Activated naive CD8-positive, alpha-beta T cell treated with anti-CD3 and anti-CD28 coated beads, Interleukin-2, amount 50 U/mL, for 24 hours (primary cell): ENCODE data around the gene RAB27A.

Experiments
- ATAC-seq: fragments of 150-1000 bp; cut with Tn5 transposase; one replicate; pipeline ENCODE4 v1.10.0; 2021
- DNase-seq: peaks from one replicate; pipeline ENCODE4 v3.0.0; 2021
- H3K27ac Mint-ChIP-seq: one replicate; pipeline ENCODE4 v1.8.0; 2021; ENCODE audit warnings: mild to moderate bottlenecking, mixed read lengths
- H3K27me3 Mint-ChIP-seq: one replicate; pipeline ENCODE4 v1.8.0; 2021; ENCODE audit warnings: mixed read lengths
- H3K36me3 Mint-ChIP-seq: one replicate; pipeline ENCODE4 v1.8.0; 2021; ENCODE audit warnings: low read depth, mixed read lengths
- H3K4me1 Mint-ChIP-seq: one replicate; pipeline ENCODE4 v1.8.0; 2021; ENCODE audit warnings: mixed read lengths
- H3K4me3 Mint-ChIP-seq: one replicate; pipeline ENCODE4 v1.8.0; 2021; ENCODE audit warnings: mild to moderate bottlenecking, moderate library complexity, mixed read lengths
- H3K9me3 Mint-ChIP-seq: one replicate; pipeline ENCODE4 v1.8.0; 2021; ENCODE audit warnings: mixed read lengths

RAB27A gene

DNA sequence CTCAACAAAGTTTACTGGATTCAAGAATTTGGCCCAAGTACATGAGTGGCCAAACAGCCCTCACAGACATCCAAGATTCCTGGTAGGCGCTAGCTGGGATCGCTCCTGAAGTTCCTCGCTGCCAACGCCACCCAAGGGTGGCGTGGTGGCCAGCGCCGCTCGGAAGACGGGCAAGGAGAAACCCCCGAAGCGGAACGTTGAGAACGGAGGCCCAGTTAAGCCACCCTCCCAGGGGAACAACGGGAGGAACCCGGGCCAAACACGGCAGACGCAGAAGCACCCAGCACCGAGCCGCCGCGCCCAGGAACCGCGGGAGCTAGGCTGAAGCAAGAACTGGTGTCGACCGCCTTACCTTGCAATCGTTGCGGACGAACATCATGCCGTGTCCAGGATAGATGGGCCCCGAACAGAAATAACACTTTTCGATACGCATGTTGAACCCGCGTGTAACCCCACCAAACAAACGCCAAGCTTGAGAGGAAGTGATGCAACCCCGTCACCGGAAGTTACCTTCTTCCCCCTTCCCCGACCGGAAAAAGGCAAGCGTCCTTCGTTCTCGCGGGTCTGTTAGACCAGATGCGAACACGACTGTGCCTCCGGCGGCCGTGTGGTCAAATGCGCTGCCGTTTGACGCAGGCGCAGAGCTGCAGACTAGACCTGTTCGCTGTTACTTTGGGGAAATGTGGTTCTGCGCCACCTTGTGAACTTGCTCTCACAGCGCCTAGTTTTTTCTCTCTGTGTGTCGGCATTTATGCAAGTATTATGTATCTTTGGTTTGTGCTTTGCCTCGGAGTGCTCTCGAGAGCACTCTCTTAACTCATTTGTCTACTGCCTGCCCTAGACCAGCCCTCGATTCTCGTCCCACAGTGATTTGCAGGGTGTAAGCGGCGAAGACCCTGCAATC is 92.9 kb downstream of the RAB27A start, which contains the start of gene RSL24D1:
RSL24D1 (minus strand) TSS at position 484 of the 904 bp plus-strand sequence; CDS start at position 433, 51 bp downstream.
- H3K4me1 Mint-ChIP-seq = peaks cover 24% of the 10 kb centered on the region

DNA sequence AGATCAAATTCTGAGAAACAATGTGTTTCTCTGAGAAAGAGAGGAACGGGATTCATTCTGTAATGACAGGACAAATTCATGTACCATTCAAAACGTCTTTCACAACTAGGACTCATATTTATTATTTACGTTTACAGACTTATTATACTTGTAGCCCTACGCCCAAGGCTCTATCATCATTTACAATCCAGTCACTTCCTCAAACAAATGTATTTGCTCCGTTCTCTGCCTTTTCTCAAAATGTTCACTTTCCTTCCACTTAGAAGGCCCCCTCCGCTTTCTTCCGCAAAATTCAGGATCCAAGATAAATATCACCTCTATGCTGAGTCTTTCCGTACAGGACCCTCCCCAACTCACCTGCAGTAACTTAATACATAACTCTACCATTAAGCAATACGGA is 93.6 kb downstream of the RAB27A start:
- H3K27me3 Mint-ChIP-seq = no peaks in the 10 kb centered on the region
- no peak overlapping the region for H3K27ac Mint-ChIP-seq
- H3K36me3 Mint-ChIP-seq = peaks cover 27% of the 10 kb centered on the region
- H3K4me3 Mint-ChIP-seq = no peak overlapping the region
- peaks cover 29% of the 10 kb centered on the region for H3K4me1 Mint-ChIP-seq
- DNase-seq (no peak), ATAC-seq (no peak)
- no peaks in the 10 kb centered on the region for H3K9me3 Mint-ChIP-seq

More for the DNA sequence above, 92.9 kb downstream of the RAB27A start, which contains the start of gene RSL24D1:
- Mint-ChIP-seq H3K27me3 (no peaks in the 10 kb centered on the region), H3K27ac (no peak within 1 kb of the TSS), H3K4me3 (no peak within 1 kb of the TSS), H3K9me3 (no peaks in the 10 kb centered on the region), H3K36me3 (peaks cover 21% of the 10 kb centered on the region)
- ATAC-seq (peak; percentile 98), DNase-seq (peak; percentile 92)

DNA sequence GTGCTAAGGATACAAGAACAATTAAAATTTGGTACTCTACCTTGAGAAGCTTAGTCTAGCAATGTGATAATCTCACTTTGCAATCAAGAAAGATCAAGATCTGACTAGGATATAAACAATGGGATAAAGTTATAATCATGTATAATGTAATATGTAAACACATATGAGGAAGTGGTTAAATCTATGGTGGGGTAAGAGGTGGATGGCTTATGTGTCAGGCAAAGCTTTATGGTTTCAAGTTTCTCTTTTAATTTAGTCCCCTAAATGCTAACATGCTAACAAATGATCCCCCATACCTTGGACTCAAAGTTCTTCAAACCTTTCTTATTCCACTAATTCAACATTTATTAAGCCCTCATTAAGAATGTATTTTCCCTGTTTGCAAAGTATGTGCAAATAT is 95.4 kb downstream of the RAB27A start:
- Mint-ChIP-seq H3K36me3 (peaks cover 38% of the 10 kb centered on the region), H3K27ac (no peak overlapping the region), H3K4me3 (no peak overlapping the region), H3K9me3 (no peaks in the 10 kb centered on the region), H3K27me3 (no peaks in the 10 kb centered on the region), H3K4me1 (peaks cover 38% of the 10 kb centered on the region)
- ATAC-seq = no peak
- no peak for DNase-seq

DNA sequence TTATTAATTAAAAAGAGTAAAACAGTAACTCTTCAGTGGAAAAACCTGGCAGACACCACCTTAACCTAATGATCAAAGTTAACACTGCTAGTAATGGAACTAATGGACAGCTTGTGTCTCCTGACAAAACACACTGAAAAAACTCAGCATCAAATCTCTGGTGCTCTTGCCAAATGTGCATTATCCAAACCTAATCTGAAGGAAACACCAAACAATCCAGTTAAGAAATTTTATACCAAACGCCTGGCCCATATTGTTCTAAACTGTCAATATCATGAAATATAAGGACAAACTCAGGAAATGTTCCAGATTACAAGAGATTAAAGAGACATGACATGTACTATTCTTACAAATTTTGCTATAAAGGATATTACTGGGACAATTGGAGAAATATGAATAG is 103.3 kb downstream of the RAB27A start:
- no peak overlapping the region for H3K4me3 Mint-ChIP-seq
- ATAC-seq = no peak
- no peaks in the 10 kb centered on the region for H3K9me3 Mint-ChIP-seq
- H3K27me3 Mint-ChIP-seq = no peaks in the 10 kb centered on the region
- peaks cover 77% of the 10 kb centered on the region for H3K36me3 Mint-ChIP-seq
- no peak for DNase-seq
- H3K4me1 Mint-ChIP-seq = peaks cover 35% of the 10 kb centered on the region
- H3K27ac Mint-ChIP-seq = peak overlapping the region; percentile 50

DNA sequence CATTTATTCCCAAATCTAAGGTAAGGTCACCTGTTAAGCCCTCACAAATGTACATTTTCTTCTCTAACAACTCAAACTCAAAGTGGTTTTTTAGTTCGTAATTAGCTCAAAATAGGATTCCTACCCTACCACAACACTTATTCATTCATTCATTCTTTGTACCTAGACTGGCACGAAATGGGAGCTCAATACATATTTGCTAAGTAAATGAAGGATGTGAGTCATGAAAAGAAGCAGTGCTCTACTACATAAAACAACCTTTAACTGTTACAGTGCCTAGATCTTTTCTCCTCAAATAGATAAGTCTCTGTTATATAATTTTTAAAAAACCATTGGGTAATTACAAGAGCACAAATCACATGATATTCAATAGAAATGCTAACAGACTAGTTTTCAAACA is 105.9 kb downstream of the RAB27A start:
- peak overlapping the region; percentile 56 for H3K27ac Mint-ChIP-seq

DNA sequence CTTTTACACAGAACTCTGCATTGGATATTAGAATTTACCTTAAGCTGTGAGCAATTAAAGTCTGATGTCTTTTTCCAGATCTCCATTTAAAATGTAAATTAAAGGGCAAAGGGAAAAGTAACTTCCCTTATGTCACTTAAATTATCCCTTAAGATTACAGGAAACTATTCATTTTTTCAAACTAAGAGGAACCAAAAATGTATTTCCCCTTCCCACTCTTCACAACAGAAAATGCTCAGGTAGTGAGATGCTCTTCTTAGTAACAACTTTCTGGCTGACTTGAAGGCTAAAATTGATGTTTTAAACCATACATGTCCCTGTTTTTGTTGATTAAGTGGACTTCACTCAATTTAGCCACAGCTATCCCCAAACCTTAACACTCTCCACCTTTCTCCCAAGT is 110.5 kb downstream of the RAB27A start:
- Mint-ChIP-seq H3K4me1 (no peaks in the 10 kb centered on the region), H3K27ac (no peak overlapping the region), H3K9me3 (no peaks in the 10 kb centered on the region), H3K4me3 (no peak overlapping the region), H3K27me3 (no peaks in the 10 kb centered on the region), H3K36me3 (peaks cover 55% of the 10 kb centered on the region)
- ATAC-seq (no peak), DNase-seq (no peak)

More for the DNA sequence above, 105.9 kb downstream of the RAB27A start:
- H3K4me1 Mint-ChIP-seq = peaks cover 20% of the 10 kb centered on the region
- no peaks in the 10 kb centered on the region for H3K27me3 Mint-ChIP-seq
- DNase-seq (no peak), ATAC-seq (no peak)
- no peak overlapping the region for H3K4me3 Mint-ChIP-seq
- H3K36me3 Mint-ChIP-seq = peaks cover 70% of the 10 kb centered on the region
- no peaks in the 10 kb centered on the region for H3K9me3 Mint-ChIP-seq

DNA sequence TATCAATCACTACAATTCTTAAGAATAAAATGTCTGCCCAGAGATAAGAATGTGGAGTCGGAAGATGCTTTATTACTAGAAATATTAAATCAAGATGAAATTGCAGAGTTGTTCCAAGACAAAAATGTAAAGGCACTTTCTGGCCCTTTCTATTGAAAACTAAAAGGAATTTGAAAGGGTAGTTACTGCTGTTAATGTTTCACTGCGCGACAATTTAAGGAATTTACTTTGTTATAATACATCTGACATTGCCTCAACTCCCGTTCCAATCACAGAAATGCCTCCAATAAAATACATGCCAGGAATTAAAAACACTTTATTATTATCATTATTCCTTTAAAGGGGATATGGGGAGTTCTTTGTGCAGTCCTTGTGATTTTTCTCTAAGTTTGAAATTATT is 119.3 kb downstream of the RAB27A start:
- Mint-ChIP-seq H3K4me3 (no peak overlapping the region), H3K36me3 (peaks cover 9% of the 10 kb centered on the region), H3K27ac (no peak overlapping the region), H3K4me1 (no peaks in the 10 kb centered on the region), H3K9me3 (no peaks in the 10 kb centered on the region), H3K27me3 (no peaks in the 10 kb centered on the region)
- ATAC-seq (no peak), DNase-seq (no peak)

DNA sequence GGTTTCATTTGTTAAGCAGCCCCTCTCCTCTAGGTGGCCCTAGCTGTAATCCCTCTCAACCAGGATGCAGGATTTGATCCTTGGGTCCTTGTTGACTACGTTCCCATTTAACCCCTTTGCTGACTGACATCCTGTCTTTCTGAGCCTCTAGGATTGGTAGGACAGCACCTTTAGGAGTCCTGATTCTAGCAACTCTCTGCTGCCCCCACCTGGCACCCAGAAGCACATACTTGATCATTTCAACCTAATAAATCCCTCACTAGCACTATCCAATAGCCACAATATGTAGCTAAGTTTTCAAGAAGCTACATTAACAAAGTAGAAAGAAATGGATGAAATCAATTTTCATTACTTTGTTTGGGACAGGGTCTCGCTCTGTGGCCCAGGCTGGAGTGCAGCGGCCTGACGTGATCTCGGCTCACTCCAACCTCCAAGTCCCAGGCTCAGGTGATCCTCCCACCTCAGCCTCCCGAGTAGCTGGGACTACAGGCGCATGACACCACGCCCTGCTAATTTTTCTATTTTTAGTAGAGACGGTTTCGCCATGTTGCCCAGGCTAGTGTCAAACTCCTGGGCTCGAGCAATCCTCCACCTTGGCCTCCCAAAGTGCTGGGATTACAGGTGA is 121.2 kb downstream of the RAB27A start:
- H3K4me1 Mint-ChIP-seq = no peaks in the 10 kb centered on the region
- ATAC-seq (peak; percentile 66), DNase-seq (peak; percentile 72)
- H3K27me3 Mint-ChIP-seq = no peaks in the 10 kb centered on the region
- H3K9me3 Mint-ChIP-seq = no peaks in the 10 kb centered on the region
- H3K27ac Mint-ChIP-seq = no peak overlapping the region
- no peak overlapping the region for H3K4me3 Mint-ChIP-seq
- peaks cover 1% of the 10 kb centered on the region for H3K36me3 Mint-ChIP-seq

DNA sequence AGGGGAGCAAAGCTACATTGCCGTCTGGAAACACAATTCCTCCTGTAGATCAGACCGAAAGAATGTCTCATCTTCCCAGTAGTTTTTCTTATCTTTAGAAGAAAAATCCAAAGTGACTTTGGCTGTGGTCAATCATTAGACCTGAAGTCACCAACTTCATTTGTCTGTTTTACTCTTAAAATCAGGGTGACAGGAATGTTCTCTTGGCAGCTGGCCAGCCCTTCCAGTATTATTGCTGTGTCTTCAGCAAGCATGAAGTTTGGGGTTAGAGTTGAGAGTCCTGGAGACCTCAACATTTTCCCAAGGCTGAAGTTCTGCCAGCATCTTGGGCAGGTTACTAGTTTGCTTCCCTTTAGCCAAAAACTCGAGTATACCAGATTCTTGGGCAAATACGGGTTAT is 125.3 kb downstream of the RAB27A start:
- Mint-ChIP-seq H3K27ac (no peak overlapping the region), H3K36me3 (peaks cover 1% of the 10 kb centered on the region), H3K4me1 (no peaks in the 10 kb centered on the region), H3K27me3 (peaks cover 2% of the 10 kb centered on the region), H3K4me3 (no peak overlapping the region), H3K9me3 (no peaks in the 10 kb centered on the region)
- DNase-seq (no peak), ATAC-seq (no peak)
